OCI-LY7 (cell line): ENCODE data around the gene CABCOCO1. TPM values are rescaled to one million over a fixed set of nuclear protein-coding genes. Genes with fewer than 3 reads are reported as not detected.
"Not testable (repeated sequence)": the region's sequence is repeated elsewhere in the genome, so short reads cannot be mapped to it uniquely, and the experiment has no call there.

Experiments used
- BruUV-seq: library from RNA; stranded (reverse); fragments of 400-500 nt; replicated peaks from 2 replicates; lab custom pipeline; 2021; lab: Mats Ljungman, UMichigan
- CTCF ChIA-PET: fragments of 300-600 bp; sonication (Branson Sonifier 250); formaldehyde crosslinking; loops from one replicate; lab custom pipeline; 2022; ENCODE audit warnings: antibody characterized with exemption; ENCODE audit not compliant: unreplicated experiment; lab: Charles Lee
- POLR2A ChIA-PET: fragments of 300-600 bp; sonication (Branson Sonifier 250); formaldehyde crosslinking; loops from one replicate; lab custom pipeline; 2022; ENCODE audit warnings: antibody characterized with exemption; lab: Charles Lee
- DNase-seq: peaks from one replicate; pipeline ENCODE4 v3.0.0-alpha.2; 2015; ENCODE audit warnings: low spot score
- H2AFZ ChIP-seq: fragments of 200-600 bp; sonication (generic), shearing (Covaris generic); 2 replicates; pipeline ENCODE4 v1.6.1; 2014; ENCODE audit warnings: mild to moderate bottlenecking, antibody characterized with exemption, low read length, moderate library complexity
- H3K27ac ChIP-seq: fragments of 200-600 bp; sonication (generic); 2 replicates; pipeline ENCODE4 v1.5.1; 2014; ENCODE audit warnings: mixed run types, low read depth, mild to moderate bottlenecking, moderate library complexity, low read length, inconsistent platforms; ENCODE audit not compliant: poor library complexity, severe bottlenecking
- H3K36me3 ChIP-seq: fragments of 200-600 bp; sonication (generic); 2 replicates; pipeline ENCODE4 v1.6.1; 2014; ENCODE audit warnings: mild to moderate bottlenecking, antibody characterized with exemption, low read length, moderate library complexity, mixed read lengths; ENCODE audit not compliant: insufficient read depth
- H3K4me1 ChIP-seq: fragments of 200-600 bp; sonication (generic); 2 replicates; pipeline ENCODE4 v1.5.1; 2014; ENCODE audit warnings: mild to moderate bottlenecking, low read length; ENCODE audit not compliant: insufficient read depth, poor library complexity, severe bottlenecking
- H3K4me2 ChIP-seq: fragments of 200-600 bp; sonication (generic); 2 replicates; pipeline ENCODE4 v1.6.1; 2014; ENCODE audit warnings: mild to moderate bottlenecking, low read length
- H3K4me3 ChIP-seq: fragments of 200-600 bp; sonication (generic); 2 replicates; pipeline ENCODE4 v1.5.1; 2014; ENCODE audit warnings: mild to moderate bottlenecking, low read depth, low read length; ENCODE audit not compliant: poor library complexity, severe bottlenecking
- H3K79me2 ChIP-seq: fragments of 200-600 bp; sonication (generic); 2 replicates; pipeline ENCODE4 v1.6.1; 2016; ENCODE audit warnings: low read depth, mild to moderate bottlenecking, low read length, moderate library complexity, mixed read lengths; ENCODE audit not compliant: insufficient read depth
- H3K9me2 ChIP-seq: fragments of 200-600 bp; sonication (generic); 2 replicates; pipeline ENCODE4 v1.6.1; 2016; ENCODE audit warnings: mild to moderate bottlenecking, low read length, mixed read lengths; ENCODE audit not compliant: insufficient read depth
- H3K9me3 ChIP-seq: fragments of 200-600 bp; sonication (generic); 2 replicates; pipeline ENCODE4 v1.6.1; 2014; ENCODE audit warnings: mild to moderate bottlenecking, mixed run types, low read length, mixed read lengths
- H4K20me1 ChIP-seq: fragments of 200-600 bp; sonication (generic); 2 replicates; pipeline ENCODE4 v1.6.1; 2014; ENCODE audit warnings: mild to moderate bottlenecking, antibody characterized with exemption, low read length, moderate library complexity, mixed read lengths; ENCODE audit not compliant: insufficient read depth
- CTCF ChIP-seq: fragments of 200-600 bp; sonication (generic); conservative IDR thresholded peaks from 2 replicates; pipeline ENCODE4 v1.5.1; 2014; ENCODE audit warnings: mild to moderate bottlenecking, antibody characterized with exemption, low read length, moderate library complexity, mixed read lengths
- EZH2phosphoT487 ChIP-seq: fragments of 200-600 bp; sonication (generic); IDR thresholded peaks from 2 replicates; pipeline ENCODE4 v1.6.1; 2018; ENCODE audit warnings: low read depth, borderline replicate concordance, mild to moderate bottlenecking, mixed run types, antibody characterized with exemption, low read length, moderate library complexity, mixed read lengths
- intact Hi-C: fragments of 100-400 bp; cut with micrococcal nuclease; formaldehyde crosslinking; loops from one replicate; pipeline ENCODE4 v1.10.0; 2022; ENCODE audit not compliant: unreplicated experiment
- total RNA-seq, 2 experiments: library from RNA; depleted of rRNA in 1 of 2; stranded (reverse); fragments of >200 nt in 1 of 2; shearing (Covaris generic) in 1 of 2; gene quantifications; 2 replicates each; pipeline ENCODE4 v1.2.3, GENCODE V29; 2014 to 2022

CABCOCO1 gene
- total RNA-seq, 2 experiments from 2014 or later: not detected

- no peak for DNase-seq
- no peak overlapping the region for H3K4me2 ChIP-seq
- CTCF ChIA-PET: no interaction called here
- intact Hi-C loops: no loop called here
- no peaks in the 10 kb centered on the region for H3K9me2 ChIP-seq
- H3K36me3 ChIP-seq: no peaks in the 10 kb centered on the region
- H3K4me3 ChIP-seq: no peak overlapping the region
- no peaks in the 10 kb centered on the region for H3K79me2 ChIP-seq
- POLR2A ChIA-PET: no interaction called here
- H3K9me3 ChIP-seq: no peaks in the 10 kb centered on the region
- no peak overlapping the region for H2AFZ ChIP-seq
- no TSS peak for BruUV-seq
- no peak for TF ChIP-seq EZH2phosphoT487
- no peak for TF ChIP-seq CTCF
- H4K20me1 ChIP-seq: no peaks in the 10 kb centered on the region
- H3K4me1 ChIP-seq: no peaks in the 10 kb centered on the region
- H3K27ac ChIP-seq: no peak overlapping the region
Observed at GRCh38 chr10:61719906-61720305, 57.2 kb downstream of the CABCOCO1 start.

- no peak for TF ChIP-seq CTCF
- no peak for TF ChIP-seq EZH2phosphoT487
- Histone ChIP-seq H3K36me3 (no peaks in the 10 kb centered on the region), H3K9me2 (no peaks in the 10 kb centered on the region), H2AFZ (no peak overlapping the region), H3K4me3 (no peak overlapping the region), H4K20me1 (no peaks in the 10 kb centered on the region), H3K4me2 (no peak overlapping the region), H3K4me1 (no peaks in the 10 kb centered on the region), H3K9me3 (no peaks in the 10 kb centered on the region), H3K79me2 (no peaks in the 10 kb centered on the region), H3K27ac (no peak overlapping the region)
- no TSS peak for BruUV-seq
- ChIA-PET CTCF (no interaction called here), POLR2A (no interaction called here)
- intact Hi-C loops: no loop called here
- DNase-seq: no peak
Observed at GRCh38 chr10:61721431-61721830, 58.7 kb downstream of the CABCOCO1 start.

GRCh38 chr10:61725221-61725620, 62.5 kb downstream of the CABCOCO1 start:
- H3K9me2 ChIP-seq, intact Hi-C loops, H3K79me2 ChIP-seq, H3K4me3 ChIP-seq, H3K9me3 ChIP-seq, H3K4me2 ChIP-seq, CTCF ChIA-PET, H3K36me3 ChIP-seq, H2AFZ ChIP-seq, POLR2A ChIA-PET, H4K20me1 ChIP-seq, BruUV-seq, DNase-seq, H3K4me1 ChIP-seq, H3K27ac ChIP-seq: not testable (repeated sequence)
